Measurements from ENCODE around the gene CMTM4. TPM values are rescaled to one million over a fixed set of nuclear protein-coding genes. Genes with fewer than 3 reads are reported as not detected.

Gene CMTM4
- total and polyA plus RNA-seq, 2 of the 8 experiments (the other 6 are each of a cell fraction or from before 2014, with no cell fraction given), result 35.3 to 51.7 TPM

GRCh38 chr16:66576296-66576695, 120.2 kb downstream of the CMTM4 start (continued):
- TF ChIP-seq CHD7 (IDR thresholded peaks at IDR 0.05; ENCODE audit: insufficient replicate concordance, low read length) (no peak), ATF3 (IDR thresholded peaks at IDR 0.05; ENCODE audit: insufficient read depth, low read depth, low read length) (no peak), TCF12 (IDR thresholded peaks at IDR 0.05; ENCODE audit: low read depth, low read length) (no peak)

Data from H1 (cell line).